Activated naive CD8-positive, alpha-beta T cell treated with anti-CD3 and anti-CD28 coated beads for 36 hours (primary cell): ENCODE results near the gene RLBP1. TPM values are rescaled to one million over a fixed set of nuclear protein-coding genes. Genes with fewer than 3 reads are reported as not detected.

Experiments used
- DNase-seq: peaks from one replicate; pipeline ENCODE4 v3.0.0; 2021
- H3K27ac Mint-ChIP-seq: one replicate; pipeline ENCODE4 v1.8.0; 2022; ENCODE audit warnings: mild to moderate bottlenecking, moderate library complexity, mixed read lengths
- H3K27me3 Mint-ChIP-seq: one replicate; pipeline ENCODE4 v1.8.0; 2022; ENCODE audit warnings: mild to moderate bottlenecking, mixed read lengths
- H3K36me3 Mint-ChIP-seq: one replicate; pipeline ENCODE4 v1.8.0; 2021; ENCODE audit warnings: mild to moderate bottlenecking, mixed read lengths
- H3K4me1 Mint-ChIP-seq: one replicate; pipeline ENCODE4 v1.8.0; 2021; ENCODE audit warnings: mixed read lengths
- H3K4me3 Mint-ChIP-seq: one replicate; pipeline ENCODE4 v1.8.0; 2022; ENCODE audit warnings: mild to moderate bottlenecking, moderate library complexity, mixed read lengths
- H3K9me3 Mint-ChIP-seq: one replicate; pipeline ENCODE4 v1.8.0; 2022; ENCODE audit warnings: mixed read lengths
- total RNA-seq, 2 experiments: library from RNA; stranded (reverse); gene quantifications; one replicate each; pipeline ENCODE4 v1.2.3, GENCODE V29; 2021

RLBP1 gene
- total RNA-seq, 2 experiments from 2014 or later = not detected

DNA sequence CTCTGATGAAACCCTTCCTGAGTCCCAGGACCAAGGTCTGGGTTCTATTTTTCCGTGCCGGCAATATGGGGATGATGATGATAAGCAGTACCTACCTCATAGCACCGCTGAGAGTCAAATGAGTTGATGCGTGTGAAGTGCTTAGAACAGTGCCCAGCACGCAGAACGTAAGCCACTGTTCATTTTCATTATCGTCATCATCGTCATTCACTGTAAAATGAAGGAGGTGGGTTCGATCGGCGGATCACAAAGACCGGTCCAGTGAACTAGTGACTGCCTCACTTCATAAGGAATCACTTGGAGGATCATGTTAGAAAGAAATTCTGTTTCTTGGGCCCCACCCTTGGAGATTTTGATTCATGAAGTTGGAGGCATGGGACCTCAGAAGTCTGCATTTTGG, 44.3 kb downstream of the RLBP1 start:
- no peak overlapping the region for H3K4me3 Mint-ChIP-seq
- no peak overlapping the region for H3K27ac Mint-ChIP-seq
- no peaks in the 10 kb centered on the region for H3K9me3 Mint-ChIP-seq
- peaks cover 32% of the 10 kb centered on the region for H3K4me1 Mint-ChIP-seq
- peaks cover 13% of the 10 kb centered on the region for H3K36me3 Mint-ChIP-seq
- no peaks in the 10 kb centered on the region for H3K27me3 Mint-ChIP-seq
- no peak for DNase-seq

DNA sequence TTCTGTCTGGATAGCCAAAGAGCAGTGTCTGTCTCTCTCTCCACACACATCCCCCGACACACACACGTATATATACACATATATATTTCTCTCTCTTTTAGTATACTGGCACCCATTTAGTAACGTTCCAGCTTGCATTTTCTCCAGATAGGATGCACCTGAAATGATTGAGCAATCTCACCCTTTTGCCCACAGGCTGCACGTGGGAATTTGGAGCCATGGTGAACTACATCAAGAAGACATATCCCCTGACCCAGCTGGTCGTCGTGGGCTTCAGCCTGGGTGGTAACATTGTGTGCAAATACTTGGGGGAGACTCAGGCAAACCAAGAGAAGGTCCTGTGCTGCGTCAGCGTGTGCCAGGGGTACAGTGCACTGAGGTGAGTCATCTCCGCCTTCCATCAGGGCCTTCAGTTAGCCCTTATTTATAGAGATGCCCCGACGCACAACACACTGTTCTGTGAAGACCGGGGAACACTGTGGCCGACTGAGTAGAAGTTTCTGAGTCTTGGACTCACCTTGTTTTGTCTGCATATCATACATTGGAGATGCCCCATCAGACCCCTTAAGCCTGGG, 45.7 kb downstream of the RLBP1 start:
- Mint-ChIP-seq H3K36me3 (peaks cover 10% of the 10 kb centered on the region), H3K27ac (no peak overlapping the region), H3K4me3 (no peak overlapping the region), H3K4me1 (peaks cover 27% of the 10 kb centered on the region), H3K9me3 (no peaks in the 10 kb centered on the region), H3K27me3 (no peaks in the 10 kb centered on the region)
- no peak for DNase-seq

DNA sequence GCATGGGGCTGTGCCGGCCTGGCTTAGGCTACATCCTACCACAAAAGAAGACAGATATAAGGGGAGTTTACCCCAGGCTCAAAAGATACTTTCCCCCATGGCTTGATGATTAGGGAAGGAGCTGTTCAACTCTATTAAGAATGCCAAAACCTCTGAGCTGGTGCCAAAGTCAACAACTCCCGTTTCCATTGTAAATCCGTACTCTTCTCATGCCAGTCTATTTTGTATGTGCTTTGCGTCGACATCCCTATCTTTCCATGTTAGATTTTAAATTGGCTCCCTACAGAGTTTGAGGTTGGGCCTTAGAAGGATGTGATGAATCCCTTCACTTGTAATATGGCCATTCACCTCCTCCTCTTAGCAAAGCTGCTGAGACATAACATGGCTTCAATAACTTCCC, 46.9 kb downstream of the RLBP1 start:
- no peak overlapping the region for H3K4me3 Mint-ChIP-seq

DNA sequence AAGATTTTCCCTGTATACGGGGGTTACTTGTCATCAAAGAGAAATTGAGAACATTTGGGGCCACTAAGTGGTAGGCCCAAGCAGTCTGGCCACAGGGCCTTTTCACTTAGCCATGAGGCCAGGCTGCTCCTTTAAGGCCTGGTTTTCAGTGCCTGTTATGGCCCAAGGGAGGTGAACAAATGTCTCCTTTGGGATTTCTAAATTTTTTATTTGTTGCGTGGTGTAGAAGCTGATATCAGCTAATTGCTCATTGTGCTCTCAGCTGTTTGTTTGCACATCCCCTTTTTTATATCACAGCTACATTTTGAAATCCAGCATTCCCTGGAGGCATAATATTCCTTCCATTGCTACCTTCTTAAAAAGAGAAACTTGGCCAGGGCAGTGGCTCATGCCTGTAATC, 48.5 kb downstream of the RLBP1 start:
- Mint-ChIP-seq H3K9me3 (no peaks in the 10 kb centered on the region), H3K4me3 (no peak overlapping the region), H3K4me1 (peaks cover 15% of the 10 kb centered on the region), H3K27ac (no peak overlapping the region), H3K27me3 (no peaks in the 10 kb centered on the region), H3K36me3 (peaks cover 16% of the 10 kb centered on the region)
- DNase-seq = no peak

More for the DNA sequence above, 46.9 kb downstream of the RLBP1 start:
- no peak overlapping the region for H3K27ac Mint-ChIP-seq
- H3K9me3 Mint-ChIP-seq = no peaks in the 10 kb centered on the region
- peaks cover 18% of the 10 kb centered on the region for H3K4me1 Mint-ChIP-seq
- no peaks in the 10 kb centered on the region for H3K27me3 Mint-ChIP-seq
- H3K36me3 Mint-ChIP-seq = peaks cover 12% of the 10 kb centered on the region
- DNase-seq = no peak

DNA sequence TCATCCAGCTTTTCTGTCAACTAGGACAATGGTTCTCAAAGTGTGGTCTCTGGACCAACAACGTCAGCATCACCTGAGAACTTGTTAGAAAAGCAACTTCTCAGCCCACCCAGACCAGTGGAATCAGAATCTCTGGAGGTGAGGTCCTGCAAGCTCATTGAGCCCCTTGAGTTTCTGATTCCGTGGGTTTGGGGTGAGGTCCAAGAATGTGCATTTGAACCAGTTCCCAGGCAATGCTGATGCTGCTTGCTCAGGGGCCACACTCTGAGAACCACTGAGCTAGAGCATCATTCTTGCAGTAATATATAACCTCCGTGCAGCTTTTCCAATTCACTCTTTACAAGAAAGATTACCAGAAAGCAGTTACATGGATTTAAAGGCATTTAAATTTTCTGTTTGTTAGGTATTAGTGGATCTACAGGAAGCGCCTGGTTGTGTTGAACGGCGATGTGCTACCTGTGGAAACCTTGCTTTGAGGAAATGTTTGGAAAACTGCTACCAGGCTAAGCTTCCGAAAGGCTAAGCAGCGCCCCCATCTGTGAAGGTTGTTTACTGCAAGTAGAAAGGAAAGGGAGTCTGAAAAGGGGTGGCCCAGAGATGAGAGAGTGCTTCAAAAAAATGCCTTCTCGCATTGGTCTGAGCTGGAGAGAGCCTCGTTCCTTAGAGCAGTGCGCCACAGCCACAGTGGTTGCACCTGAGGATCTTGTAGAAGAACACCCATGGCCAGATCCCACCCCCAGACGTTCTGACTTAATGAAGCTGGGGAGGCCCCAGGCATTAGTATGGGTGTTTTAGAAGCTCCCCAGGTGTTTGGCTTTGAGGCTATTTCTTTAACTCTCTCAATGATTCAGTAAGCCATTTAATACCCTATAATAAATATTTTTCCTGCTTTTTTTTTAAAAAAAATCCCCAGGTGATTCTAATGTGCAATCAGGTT, 50.0 kb downstream of the RLBP1 start:
- no peak for DNase-seq
- Mint-ChIP-seq H3K9me3 (no peaks in the 10 kb centered on the region), H3K27ac (no peak overlapping the region), H3K36me3 (peaks cover 9% of the 10 kb centered on the region), H3K4me1 (peaks cover 21% of the 10 kb centered on the region), H3K27me3 (no peaks in the 10 kb centered on the region), H3K4me3 (no peak overlapping the region)

DNA sequence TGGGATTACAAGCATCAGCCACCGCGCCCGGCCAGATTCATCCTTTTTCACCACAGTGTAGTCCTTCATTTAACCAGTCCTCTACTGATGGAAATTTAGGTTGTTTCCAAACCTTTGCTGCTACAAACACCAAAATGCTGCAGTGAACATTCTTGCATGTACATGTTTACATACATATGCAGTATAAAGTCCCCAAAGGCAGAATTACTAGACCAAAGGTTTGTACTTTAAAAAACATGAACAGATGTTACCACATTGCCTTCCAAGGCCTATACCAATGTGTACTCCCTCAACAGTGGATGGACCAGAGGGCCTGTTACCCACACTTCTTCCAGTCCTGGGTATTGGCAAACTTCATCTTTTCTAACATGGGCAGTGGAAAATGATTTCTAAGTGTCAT, 51.0 kb downstream of the RLBP1 start:
- no peak for DNase-seq
- no peak overlapping the region for H3K27ac Mint-ChIP-seq
- peaks cover 25% of the 10 kb centered on the region for H3K4me1 Mint-ChIP-seq
- H3K9me3 Mint-ChIP-seq = no peaks in the 10 kb centered on the region
- peaks cover 9% of the 10 kb centered on the region for H3K36me3 Mint-ChIP-seq
- H3K27me3 Mint-ChIP-seq = no peaks in the 10 kb centered on the region
- no peak overlapping the region for H3K4me3 Mint-ChIP-seq

DNA sequence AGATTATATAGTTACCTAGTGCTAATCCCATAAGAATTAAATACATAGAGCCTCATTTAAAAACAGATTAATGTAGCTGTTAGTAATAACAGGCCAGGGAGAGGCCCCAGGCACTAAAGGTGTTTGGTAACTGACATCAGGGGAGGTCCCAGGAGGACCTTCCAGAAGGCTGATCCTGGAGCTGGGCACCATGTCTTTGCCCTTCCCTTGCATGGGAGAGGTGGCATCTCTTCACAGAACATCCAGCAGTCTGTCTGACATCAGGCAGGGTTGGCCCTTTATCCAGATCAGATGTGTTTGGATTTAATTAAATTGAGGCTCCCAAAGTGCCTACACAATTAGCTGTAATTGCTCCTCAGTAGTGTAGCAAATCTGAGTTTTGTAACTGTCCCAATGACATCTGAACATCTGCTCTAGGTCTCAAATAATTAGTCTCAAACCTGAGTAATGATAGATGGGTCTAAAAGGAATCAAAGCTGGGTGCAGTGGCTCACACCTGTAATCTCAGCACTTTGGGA, 53.0 kb downstream of the RLBP1 start:
- peak overlapping the region; percentile 88 for H3K27ac Mint-ChIP-seq
- H3K27me3 Mint-ChIP-seq = no peaks in the 10 kb centered on the region
- peaks cover 6% of the 10 kb centered on the region for H3K36me3 Mint-ChIP-seq
- H3K4me1 Mint-ChIP-seq = peaks cover 25% of the 10 kb centered on the region
- peak overlapping the region; percentile 53 for H3K4me3 Mint-ChIP-seq
- H3K9me3 Mint-ChIP-seq = no peaks in the 10 kb centered on the region
- no peak for DNase-seq

DNA sequence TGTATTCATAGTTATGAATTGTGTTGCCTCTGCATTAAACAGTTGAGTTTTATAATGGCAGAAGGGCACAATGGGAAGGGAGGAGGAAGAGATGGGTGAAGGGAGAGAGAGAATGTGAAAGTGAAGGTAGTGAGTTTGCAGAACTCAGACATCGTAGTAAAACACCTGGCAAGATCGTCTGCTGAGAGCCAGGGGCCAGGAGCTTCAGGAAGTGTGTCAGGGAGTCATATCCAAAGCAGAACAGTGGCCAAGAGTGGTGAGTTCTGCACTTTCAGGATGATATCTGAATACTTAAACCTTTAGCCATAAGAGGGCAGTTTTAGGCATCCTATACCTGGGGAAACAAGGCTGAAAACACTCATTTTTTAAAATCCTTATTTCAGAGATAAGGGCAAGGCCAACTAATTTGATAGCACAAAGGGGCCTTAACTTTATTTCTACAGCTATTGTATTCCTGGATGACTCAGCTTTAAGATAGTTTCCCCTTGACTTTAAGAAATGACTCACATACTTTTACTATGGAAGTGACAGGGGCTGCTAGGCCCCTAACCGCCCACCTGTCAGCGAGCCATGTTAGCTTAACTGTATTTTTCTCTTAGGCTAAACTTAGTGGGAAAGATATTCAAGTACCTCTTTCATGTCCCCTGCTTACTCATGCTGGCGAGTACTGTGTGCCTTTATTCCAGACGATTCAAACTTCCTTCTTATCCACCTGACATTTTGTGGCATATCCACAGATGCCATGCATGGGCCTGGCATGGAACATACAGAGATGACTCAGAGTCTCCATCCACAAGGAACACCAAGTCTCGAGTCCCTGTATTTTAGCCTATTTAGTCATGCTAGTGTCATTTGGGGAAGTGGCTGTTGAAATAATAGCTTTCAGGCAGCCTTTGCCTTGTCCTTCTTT, 53.9 kb downstream of the RLBP1 start:
- H3K36me3 Mint-ChIP-seq = peaks cover 8% of the 10 kb centered on the region
- peak overlapping the region; percentile 88 for H3K27ac Mint-ChIP-seq
- H3K9me3 Mint-ChIP-seq = no peaks in the 10 kb centered on the region
- H3K27me3 Mint-ChIP-seq = no peaks in the 10 kb centered on the region
- peak overlapping the region; percentile 53 for H3K4me3 Mint-ChIP-seq
- peak; percentile 71 for DNase-seq
- peaks cover 25% of the 10 kb centered on the region for H3K4me1 Mint-ChIP-seq

DNA sequence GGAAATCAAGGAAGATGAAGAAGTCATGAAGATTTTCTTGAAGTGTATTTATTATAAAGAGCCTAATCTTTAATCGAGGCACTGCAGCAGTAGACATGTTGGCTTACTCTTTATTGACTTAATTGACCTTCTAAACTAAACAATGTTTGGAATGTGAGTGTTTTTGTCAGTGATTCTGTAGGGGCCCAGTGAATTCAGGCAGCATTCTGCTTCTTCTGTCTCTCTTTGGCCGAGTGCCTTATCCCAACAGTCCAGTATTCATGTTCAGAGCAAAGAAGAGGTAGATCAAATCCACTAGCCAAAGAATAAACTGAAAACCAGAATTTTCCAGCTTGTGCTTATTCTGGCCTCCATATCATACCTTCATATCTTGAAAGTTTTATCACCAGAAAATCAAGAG, 55.7 kb downstream of the RLBP1 start:
- no peak for DNase-seq
- H3K9me3 Mint-ChIP-seq = no peaks in the 10 kb centered on the region
- H3K4me3 Mint-ChIP-seq = no peak overlapping the region
- peaks cover 8% of the 10 kb centered on the region for H3K36me3 Mint-ChIP-seq
- H3K27ac Mint-ChIP-seq = no peak overlapping the region
- peaks cover 25% of the 10 kb centered on the region for H3K4me1 Mint-ChIP-seq
- H3K27me3 Mint-ChIP-seq = no peaks in the 10 kb centered on the region

DNA sequence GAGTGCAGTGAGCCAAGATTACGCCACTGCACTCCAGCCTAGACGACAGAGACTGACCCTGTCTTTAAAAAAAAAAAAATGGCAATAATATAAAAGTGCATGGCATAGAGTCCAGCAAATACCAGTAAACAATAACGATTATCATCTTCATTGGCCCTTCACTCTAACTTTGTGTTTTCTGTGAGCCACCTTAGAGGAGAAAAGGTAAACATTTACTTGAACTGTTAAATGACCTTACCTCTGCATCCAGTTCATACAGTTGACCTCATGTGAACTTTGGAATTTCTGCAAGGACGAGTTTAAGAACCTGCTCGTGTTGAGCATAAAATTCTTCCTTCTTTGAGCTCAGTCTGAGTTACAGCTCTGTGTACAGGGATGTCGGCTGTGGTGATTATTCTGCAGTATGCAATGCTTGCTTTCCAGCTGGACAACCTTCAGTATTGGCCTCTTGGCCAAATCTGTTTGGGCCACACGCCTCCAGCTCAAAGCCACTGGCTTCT, 56.6 kb downstream of the RLBP1 start:
- Mint-ChIP-seq H3K27me3 (no peaks in the 10 kb centered on the region), H3K27ac (no peak overlapping the region), H3K9me3 (no peaks in the 10 kb centered on the region), H3K4me3 (no peak overlapping the region), H3K36me3 (peaks cover 7% of the 10 kb centered on the region), H3K4me1 (peaks cover 25% of the 10 kb centered on the region)
- no peak for DNase-seq

DNA sequence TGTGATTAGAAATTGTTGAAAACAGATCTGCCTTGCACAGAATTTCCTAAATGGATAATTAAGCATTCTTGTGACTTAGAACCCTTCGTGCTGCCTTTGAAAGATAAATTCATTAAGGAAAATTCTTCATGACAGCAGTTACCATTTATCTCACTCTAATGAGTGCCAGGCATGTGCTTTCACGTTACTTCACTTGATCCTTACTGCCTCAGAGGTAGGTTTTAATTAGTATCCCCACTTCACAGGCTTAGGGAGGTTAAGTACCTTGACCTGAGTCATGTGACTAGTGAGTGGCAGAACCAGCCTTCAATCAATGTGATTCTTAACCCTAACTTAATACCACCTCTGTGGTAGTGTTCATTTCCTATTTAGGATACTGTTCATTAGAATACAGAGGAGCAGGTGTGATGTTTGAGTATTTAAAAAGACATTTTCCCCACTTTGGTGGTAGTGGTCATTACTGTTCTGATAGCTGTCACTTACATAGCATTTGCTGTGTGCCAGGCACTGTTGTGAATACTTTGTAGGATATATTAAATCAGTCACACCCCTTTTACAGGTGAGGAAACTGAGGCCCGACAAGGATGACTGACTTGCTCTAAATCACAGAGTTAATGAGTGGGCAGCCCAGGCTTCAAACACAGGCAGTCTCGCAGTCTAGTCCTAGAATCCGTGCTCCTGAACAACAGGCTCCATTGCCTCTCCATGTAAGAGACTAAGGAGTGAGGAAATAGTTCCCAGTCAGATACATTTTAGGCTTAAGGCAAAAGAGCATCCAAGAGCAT, 57.9 kb downstream of the RLBP1 start:
- Mint-ChIP-seq H3K27ac (no peak overlapping the region), H3K4me3 (no peak overlapping the region), H3K36me3 (peaks cover 2% of the 10 kb centered on the region), H3K4me1 (peaks cover 20% of the 10 kb centered on the region), H3K9me3 (no peaks in the 10 kb centered on the region), H3K27me3 (no peaks in the 10 kb centered on the region)
- DNase-seq = no peak

DNA sequence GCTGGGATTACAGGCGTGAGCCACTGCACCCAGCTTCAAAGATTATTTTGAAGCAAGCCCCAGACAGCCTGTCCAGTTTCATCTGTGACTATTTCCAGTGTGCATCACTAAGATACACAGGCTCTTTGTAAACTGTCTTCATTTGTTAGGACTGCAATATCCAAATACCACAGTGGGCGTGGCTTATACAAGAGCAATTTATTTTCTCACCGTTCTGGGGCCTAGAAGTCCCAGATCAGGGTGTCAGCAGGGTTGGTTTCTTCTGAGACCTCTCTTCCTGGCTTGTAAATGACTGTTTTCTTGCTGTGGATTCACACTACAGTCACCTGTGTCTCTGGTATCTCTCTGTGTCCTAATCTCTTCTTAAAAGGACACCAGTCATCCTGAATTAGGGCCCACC, 59.7 kb downstream of the RLBP1 start:
- Mint-ChIP-seq H3K9me3 (no peaks in the 10 kb centered on the region), H3K27me3 (no peaks in the 10 kb centered on the region), H3K27ac (no peak overlapping the region), H3K4me3 (no peak overlapping the region), H3K36me3 (peaks cover 6% of the 10 kb centered on the region), H3K4me1 (peaks cover 4% of the 10 kb centered on the region)
- no peak for DNase-seq
